ENCODE measurements around the gene TUBA8.
"Not testable (repeated sequence)": the region's sequence is repeated elsewhere in the genome, so short reads cannot be mapped to it uniquely, and the experiment has no call there.

TUBA8 gene
- total RNA-seq: 0 to 1.9 (median 0.79) reads per million in 9 experiments

DNA sequence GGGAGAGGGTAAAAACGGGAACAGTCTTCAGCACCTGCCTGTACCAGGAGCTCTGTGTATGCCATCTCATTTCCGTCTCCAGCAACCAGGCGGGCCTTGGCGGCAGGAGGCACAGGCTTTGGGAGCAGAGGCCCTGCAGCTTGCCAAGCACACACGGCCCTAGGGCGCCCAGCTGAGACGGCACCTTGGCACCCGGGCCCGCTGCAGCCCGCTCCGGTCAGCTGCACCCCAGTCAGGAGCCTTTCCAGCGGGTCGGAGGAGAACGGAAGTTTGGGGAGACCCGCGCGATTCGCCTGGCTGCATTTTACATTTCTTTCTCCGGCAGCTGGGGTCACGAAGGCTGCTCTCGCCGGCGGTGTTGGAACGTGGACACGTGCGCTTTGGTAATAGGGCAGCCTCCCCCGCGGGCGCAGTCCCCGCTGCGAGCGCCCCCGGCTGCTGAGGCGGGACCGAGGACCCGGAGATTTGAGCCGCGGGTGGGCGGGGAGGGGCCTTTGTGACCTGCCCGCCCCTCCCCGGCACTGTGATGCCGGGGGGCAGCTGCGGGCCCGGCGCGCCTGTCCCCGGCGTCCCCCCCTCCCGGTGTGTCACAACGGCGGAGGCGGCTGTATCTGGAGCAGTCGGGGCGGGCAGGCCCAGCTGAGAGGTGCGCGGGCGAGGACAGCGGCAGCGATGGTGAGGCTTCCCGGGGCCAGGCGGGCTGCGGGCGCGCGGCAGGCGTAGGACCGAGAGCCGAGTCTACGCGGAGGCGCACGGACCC lies at the start of gene TUBA8:
TSS of gene TUBA8 (plus strand) at position 616 of the 760 bp plus-strand sequence. CDS start at position 673, 57 bp downstream.
- peak within 1 kb of the TSS; percentile 56 to 64 for H3K4me3 Mint-ChIP-seq
- H3K27me3 Mint-ChIP-seq: peaks cover 43 to 63% of the 10 kb centered on the region in 2 donors
- DNase-seq (no peak), ATAC-seq (replicated peaks) (peak; percentile 71)
- peaks cover 21 to 30% of the 10 kb centered on the region in 2 donors for H3K4me1 Mint-ChIP-seq (ENCODE audit: low read depth in 2 of 2)
- no peak within 1 kb of the TSS for H3K27ac Mint-ChIP-seq
- H3K9me3 Mint-ChIP-seq: peaks cover 0 to 4% of the 10 kb centered on the region in 2 donors
- H3K36me3 Mint-ChIP-seq (ENCODE audit: insufficient read depth): no peaks in the 10 kb centered on the region

DNA sequence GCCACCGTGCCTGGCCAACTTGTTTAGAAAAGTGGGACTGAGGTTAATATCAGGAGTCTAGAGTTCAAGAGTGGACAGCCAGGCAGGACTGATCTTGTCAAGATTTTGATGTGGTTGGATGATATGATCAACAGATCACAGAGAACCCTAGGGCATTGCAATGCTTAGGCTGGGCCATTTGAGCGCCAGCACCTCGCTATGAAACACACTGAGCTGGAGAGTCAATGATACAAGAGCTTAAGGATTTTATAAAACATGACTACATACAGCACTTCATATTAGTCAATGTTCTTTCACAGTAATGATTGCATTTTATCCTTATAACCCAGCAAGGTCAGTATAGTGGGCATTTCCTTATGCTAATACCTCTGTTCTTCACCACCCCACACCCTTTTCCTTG lies 48.2 kb upstream of the TUBA8 start:
- Mint-ChIP-seq H3K36me3 (ENCODE audit: insufficient read depth) (no peaks in the 10 kb centered on the region), H3K4me1 (ENCODE audit: low read depth in 2 of 2) (no peaks in the 10 kb centered on the region), H3K27ac (no peak overlapping the region), H3K4me3 (no peak overlapping the region), H3K9me3 (no peaks in the 10 kb centered on the region), H3K27me3 (peaks cover 36 to 39% of the 10 kb centered on the region in 2 donors)
- ATAC-seq (replicated peaks) (no peak), DNase-seq (no peak)

DNA sequence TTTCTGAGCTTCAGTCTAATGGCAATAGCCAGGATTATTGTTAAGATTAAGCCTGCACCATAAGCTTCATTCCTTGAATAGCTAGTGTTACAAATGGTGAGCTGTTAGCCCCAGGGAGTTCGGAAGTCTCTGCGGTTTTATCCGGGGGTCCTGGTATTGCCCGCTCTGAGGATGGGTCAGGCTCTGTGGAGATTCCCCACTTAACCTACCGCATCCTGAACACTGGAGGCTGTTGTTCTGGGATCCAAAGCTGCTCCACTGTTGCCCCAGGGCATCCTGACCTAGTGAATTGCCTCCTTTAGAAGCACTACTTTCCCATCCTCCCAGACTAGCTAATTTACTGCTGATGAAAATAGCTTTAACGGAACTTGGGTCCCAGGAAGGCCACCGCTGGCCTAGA lies 47.3 kb upstream of the TUBA8 start:
- H3K27me3 Mint-ChIP-seq: peaks cover 45 to 48% of the 10 kb centered on the region in 2 donors
- ATAC-seq (replicated peaks): no peak
- H3K4me3 Mint-ChIP-seq: no peak overlapping the region
- H3K27ac Mint-ChIP-seq: no peak overlapping the region
- H3K4me1 Mint-ChIP-seq (ENCODE audit: low read depth in 2 of 2): no peaks in the 10 kb centered on the region
- H3K36me3 Mint-ChIP-seq (ENCODE audit: insufficient read depth): no peaks in the 10 kb centered on the region
- H3K9me3 Mint-ChIP-seq: no peaks in the 10 kb centered on the region
- no peak for DNase-seq

DNA sequence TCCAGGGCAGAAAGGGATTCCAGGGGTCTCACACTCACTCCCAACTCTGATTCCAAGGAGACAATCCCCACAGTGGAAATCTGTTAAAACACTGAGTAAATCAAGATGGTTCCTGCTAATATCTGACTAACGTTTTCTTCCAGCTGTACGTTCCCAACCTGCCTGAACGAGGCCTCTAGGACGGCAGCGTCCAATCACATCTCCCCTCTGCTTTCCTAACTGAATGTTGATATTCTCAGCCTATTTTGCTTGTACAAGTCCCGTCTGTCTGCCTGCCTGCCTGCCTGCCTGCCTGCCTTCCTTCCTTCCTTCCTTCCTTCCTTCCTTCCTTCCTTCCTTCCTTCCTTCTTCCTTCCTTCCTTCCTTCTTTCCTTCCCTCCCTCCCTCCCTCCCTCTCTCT lies 46.9 kb upstream of the TUBA8 start:
- ATAC-seq (replicated peaks); DNase-seq; H3K9me3 Mint-ChIP-seq; H3K27ac Mint-ChIP-seq; H3K36me3 Mint-ChIP-seq (ENCODE audit: insufficient read depth); H3K4me1 Mint-ChIP-seq (ENCODE audit: low read depth in 2 of 2); H3K4me3 Mint-ChIP-seq: not testable (repeated sequence)
- peaks cover 49 to 52% of the 10 kb centered on the region in 2 donors for H3K27me3 Mint-ChIP-seq

DNA sequence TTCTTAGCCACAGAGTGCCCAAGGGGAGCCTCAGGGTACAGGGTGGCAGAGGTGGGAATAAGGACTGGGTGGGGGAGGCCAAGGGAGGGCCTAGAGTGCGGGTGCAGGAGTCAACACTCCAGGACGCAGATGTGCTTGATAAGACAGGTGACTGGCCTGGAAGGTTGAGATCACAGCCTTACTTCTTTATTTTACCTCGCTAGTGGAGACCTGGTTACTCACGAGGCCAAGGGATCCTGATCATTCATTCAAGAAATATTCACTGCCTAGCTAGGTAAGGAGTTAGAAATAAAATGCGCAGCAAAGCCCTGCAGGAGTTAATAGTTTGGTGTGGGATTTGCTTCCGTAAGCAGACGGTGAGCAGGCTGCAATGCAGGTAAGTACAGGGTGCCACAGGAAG lies 46.0 kb upstream of the TUBA8 start:
- Mint-ChIP-seq H3K36me3 (ENCODE audit: insufficient read depth) (no peaks in the 10 kb centered on the region), H3K27ac (no peak overlapping the region), H3K4me3 (no peak overlapping the region), H3K9me3 (no peaks in the 10 kb centered on the region), H3K4me1 (ENCODE audit: low read depth in 2 of 2) (no peaks in the 10 kb centered on the region), H3K27me3 (peaks cover 55 to 59% of the 10 kb centered on the region in 2 donors)
- ATAC-seq (replicated peaks) (no peak), DNase-seq (no peak)

DNA sequence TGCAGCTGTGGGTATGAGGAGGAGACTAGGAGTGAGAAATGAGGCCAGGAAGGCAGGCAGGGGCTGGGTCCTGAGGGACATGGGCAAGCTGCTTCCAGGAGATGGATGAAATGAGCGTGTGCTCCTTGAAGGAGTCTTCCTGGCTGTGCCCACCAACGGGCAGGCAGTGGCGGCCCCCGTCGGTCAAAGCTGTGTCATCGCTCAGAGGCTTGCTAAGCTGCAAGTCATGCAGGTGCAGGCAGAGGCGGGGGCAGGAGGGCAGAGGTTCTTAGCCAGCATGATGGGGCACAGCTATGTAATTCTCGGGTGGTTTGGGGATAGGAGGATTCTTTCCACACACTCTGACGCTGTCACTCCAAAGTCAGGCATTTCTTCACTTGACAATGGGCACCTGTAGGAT lies 45.4 kb upstream of the TUBA8 start:
- Mint-ChIP-seq H3K4me3 (no peak overlapping the region), H3K27ac (no peak overlapping the region), H3K36me3 (ENCODE audit: insufficient read depth) (no peaks in the 10 kb centered on the region), H3K27me3 (peaks cover 51 to 59% of the 10 kb centered on the region in 2 donors), H3K9me3 (no peaks in the 10 kb centered on the region), H3K4me1 (ENCODE audit: low read depth in 2 of 2) (no peaks in the 10 kb centered on the region)
- ATAC-seq (replicated peaks): no peak
- DNase-seq: no peak

DNA sequence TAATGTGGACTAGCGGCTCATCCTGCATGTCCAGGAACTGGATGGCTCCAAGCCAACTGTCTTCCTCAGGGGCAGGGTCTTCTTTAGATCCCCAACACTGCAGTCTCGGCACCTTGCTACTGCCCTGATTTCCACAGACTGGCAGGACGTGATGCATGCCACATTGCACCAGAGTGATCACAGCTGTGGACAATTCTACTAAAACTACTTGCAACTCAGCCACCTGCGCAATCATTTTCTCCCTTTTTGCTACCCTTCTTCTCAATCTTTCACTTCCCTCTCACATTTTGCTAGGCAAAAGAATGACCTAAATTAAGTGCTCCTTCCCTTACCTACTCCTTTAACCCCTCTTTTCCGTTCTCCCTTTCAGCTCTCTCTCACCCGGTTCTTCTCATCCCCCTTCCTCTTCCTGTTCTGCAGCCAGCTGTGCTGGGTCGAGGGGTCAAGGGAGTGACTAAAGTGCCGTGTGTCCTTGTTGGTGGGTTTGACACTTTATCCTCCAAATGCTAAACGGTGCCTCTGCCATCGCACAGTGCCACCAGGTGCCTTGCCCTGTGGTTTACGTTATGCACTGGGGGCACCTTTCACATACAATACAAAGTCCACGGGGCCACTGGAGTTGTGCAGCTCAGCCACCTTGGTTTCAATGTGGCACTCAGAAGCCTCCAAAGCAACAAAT lies 44.3 kb upstream of the TUBA8 start:
- H3K27ac Mint-ChIP-seq: peak overlapping the region in 1 of 2 donors; percentile 7
- H3K4me1 Mint-ChIP-seq (ENCODE audit: low read depth in 2 of 2): no peaks in the 10 kb centered on the region
- H3K9me3 Mint-ChIP-seq: no peaks in the 10 kb centered on the region
- peaks cover 2% of the 10 kb centered on the region for H3K36me3 Mint-ChIP-seq (ENCODE audit: insufficient read depth)
- H3K27me3 Mint-ChIP-seq: peaks cover 50 to 59% of the 10 kb centered on the region in 2 donors
- H3K4me3 Mint-ChIP-seq: no peak overlapping the region
- ATAC-seq (replicated peaks) (no peak), DNase-seq (no peak)

DNA sequence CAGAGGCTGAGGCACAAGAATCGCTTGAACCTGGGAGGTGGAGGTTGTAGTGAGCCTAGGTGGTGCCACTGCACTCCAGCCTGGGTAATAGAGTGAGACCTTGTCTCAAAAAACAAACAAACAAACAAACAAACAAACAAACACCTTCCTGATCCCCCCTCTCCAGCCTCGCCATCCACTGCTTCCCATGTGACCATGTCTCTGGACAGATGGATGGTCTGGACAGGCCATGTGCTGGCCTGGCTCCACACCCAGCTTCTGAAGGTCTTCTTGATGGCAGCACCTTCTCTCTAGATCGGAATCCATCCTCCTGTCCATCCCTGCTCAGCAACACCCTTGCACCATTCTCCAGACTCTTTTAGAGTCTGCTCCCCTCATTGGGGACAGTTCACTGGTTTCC lies 43.5 kb upstream of the TUBA8 start:
- Mint-ChIP-seq H3K27me3 (peaks cover 50 to 59% of the 10 kb centered on the region in 2 donors), H3K27ac (no peak overlapping the region)
- DNase-seq: no peak

DNA sequence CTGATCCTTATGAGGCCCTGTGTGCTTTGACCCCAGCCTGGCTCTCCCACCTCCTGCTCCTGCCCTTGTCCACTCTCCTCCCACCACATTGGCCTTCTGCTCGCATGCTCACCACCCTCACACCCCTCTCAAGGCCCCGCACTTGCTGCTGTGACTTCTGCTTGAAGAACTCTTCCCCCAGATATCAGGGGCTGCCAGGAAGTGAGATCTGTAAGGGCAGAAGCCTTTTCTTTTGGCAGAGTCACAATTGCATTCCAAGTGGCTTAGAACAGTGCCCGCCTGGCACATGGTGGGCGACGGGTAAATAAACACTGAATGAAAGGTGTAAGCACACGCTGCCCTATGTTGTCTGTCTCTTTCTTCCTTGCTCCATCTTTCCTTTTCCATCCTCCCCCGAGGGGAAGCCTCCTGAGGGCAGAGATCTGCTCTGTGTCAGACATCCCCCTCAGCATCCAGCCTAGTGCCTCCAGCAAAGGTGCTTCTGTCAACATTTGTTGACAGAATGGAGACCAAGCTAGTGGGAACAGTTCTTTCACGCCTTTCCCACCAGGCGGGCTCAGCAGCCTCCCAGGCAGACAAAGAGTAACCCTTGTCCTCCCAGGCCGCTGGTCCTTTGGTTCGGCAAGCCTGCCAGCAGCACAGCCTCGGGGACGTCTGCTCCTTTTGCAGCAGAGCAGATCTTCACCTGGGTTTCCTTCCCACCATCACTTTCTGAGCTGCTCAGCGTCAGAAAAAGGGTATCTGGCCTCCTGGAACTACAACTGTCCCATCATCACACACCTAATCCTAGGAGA lies 42.9 kb upstream of the TUBA8 start:
- peaks cover 50 to 59% of the 10 kb centered on the region in 2 donors for H3K27me3 Mint-ChIP-seq
- ATAC-seq (replicated peaks) (no peak), DNase-seq (no peak)
- peaks cover 3% of the 10 kb centered on the region for H3K36me3 Mint-ChIP-seq (ENCODE audit: insufficient read depth)
- no peak overlapping the region for H3K4me3 Mint-ChIP-seq
- no peaks in the 10 kb centered on the region for H3K9me3 Mint-ChIP-seq
- H3K4me1 Mint-ChIP-seq (ENCODE audit: low read depth in 2 of 2): no peaks in the 10 kb centered on the region
- no peak overlapping the region for H3K27ac Mint-ChIP-seq

More for the DNA sequence above, 43.5 kb upstream of the TUBA8 start:
- no peak overlapping the region for H3K4me3 Mint-ChIP-seq
- no peaks in the 10 kb centered on the region for H3K9me3 Mint-ChIP-seq
- H3K36me3 Mint-ChIP-seq (ENCODE audit: insufficient read depth): peaks cover 3% of the 10 kb centered on the region
- ATAC-seq (replicated peaks): no peak
- no peaks in the 10 kb centered on the region for H3K4me1 Mint-ChIP-seq (ENCODE audit: low read depth in 2 of 2)

DNA sequence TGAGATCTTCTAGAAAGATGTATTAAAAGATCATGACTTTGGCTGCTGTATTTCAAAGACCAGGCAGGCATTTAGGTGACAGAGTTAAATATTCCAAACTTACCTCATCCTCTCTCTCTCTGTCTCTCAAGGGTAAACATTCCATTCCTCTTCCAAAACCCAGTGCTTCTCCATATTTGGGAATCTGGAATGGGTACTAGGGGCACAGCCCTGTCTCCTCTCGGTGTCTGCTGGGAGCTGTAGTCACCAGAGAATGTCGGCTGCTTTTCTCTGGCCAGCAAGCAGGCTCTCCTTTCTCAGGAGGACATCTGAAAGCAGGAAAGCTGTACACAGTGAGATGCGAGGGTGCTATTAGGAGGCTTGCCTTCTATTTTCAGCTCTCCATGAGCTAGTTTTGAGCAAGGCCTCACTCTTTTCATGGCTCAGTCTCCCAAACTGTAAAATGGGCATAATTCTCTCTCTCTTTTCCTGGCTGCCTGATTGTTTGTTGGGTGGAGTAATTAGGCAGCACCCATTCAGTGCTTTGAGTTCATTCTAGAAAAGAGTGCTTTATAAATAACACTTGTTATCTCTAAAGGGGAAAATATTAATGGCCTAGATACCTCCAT lies 42.1 kb upstream of the TUBA8 start:
- H3K27ac Mint-ChIP-seq: no peak overlapping the region
- peaks cover 3% of the 10 kb centered on the region for H3K36me3 Mint-ChIP-seq (ENCODE audit: insufficient read depth)
- peaks cover 50 to 59% of the 10 kb centered on the region in 2 donors for H3K27me3 Mint-ChIP-seq
- no peaks in the 10 kb centered on the region for H3K4me1 Mint-ChIP-seq (ENCODE audit: low read depth in 2 of 2)
- no peaks in the 10 kb centered on the region for H3K9me3 Mint-ChIP-seq
- DNase-seq: no peak
- no peak for ATAC-seq (replicated peaks)
- H3K4me3 Mint-ChIP-seq: no peak overlapping the region

DNA sequence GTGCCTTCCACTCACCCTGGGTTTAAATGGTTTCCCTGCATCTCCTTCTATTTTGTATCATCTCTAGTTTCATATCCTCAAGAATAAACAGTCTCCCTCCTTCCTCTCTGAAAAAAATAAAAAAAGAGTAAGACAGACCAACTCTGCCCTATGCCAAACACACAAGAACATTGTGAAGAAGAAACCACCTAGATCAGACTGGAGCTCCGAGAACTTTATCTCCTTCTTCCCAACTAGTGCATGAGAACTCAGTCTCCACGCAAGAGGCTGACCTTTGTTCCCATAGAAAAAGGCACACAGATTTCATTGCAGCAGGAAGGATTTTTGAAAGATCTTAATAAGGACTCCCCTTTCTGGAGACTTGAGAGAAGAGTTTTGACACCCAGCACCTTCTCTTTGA lies 41.6 kb upstream of the TUBA8 start:
- H3K9me3 Mint-ChIP-seq: no peaks in the 10 kb centered on the region
- peaks cover 50 to 54% of the 10 kb centered on the region in 2 donors for H3K27me3 Mint-ChIP-seq
- DNase-seq: no peak
- no peak overlapping the region for H3K27ac Mint-ChIP-seq
- peaks cover 3% of the 10 kb centered on the region for H3K36me3 Mint-ChIP-seq (ENCODE audit: insufficient read depth)
- ATAC-seq (replicated peaks): no peak
- no peak overlapping the region for H3K4me3 Mint-ChIP-seq
- H3K4me1 Mint-ChIP-seq (ENCODE audit: low read depth in 2 of 2): no peaks in the 10 kb centered on the region

DNA sequence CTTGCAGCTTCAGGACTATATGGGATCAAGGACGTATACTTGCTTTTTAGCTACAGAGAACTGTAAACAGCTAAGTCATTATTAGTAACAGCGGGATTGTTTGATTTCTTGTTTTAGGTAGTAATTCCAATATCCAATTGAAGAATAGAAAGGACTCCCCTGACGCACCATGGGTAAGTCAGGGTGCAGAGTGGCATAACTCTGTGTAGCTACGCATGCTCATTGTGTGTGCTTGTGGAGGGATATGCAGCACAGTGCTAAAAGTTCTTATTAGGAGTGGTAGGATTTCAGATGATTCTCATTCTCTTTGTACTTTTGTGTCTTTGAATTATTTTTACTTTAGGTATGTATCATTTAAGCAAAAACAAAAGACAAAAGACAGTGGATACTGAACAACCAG lies 40.6 kb upstream of the TUBA8 start:
- Mint-ChIP-seq H3K27me3 (peaks cover 40 to 44% of the 10 kb centered on the region in 2 donors), H3K36me3 (ENCODE audit: insufficient read depth) (peaks cover 4% of the 10 kb centered on the region), H3K9me3 (no peaks in the 10 kb centered on the region), H3K27ac (no peak overlapping the region), H3K4me1 (ENCODE audit: low read depth in 2 of 2) (no peaks in the 10 kb centered on the region), H3K4me3 (no peak overlapping the region)
- ATAC-seq (replicated peaks) (no peak), DNase-seq (no peak)
